K562 (cell line): ENCODE measurements around the gene CCL27. TPM values are rescaled to one million over a fixed set of nuclear protein-coding genes. Genes with fewer than 3 reads are reported as not detected.

Experiments used
- CHCHD3 ChIP-seq: fragments of 250-450 bp; sonication (Bioruptor Pico); IDR thresholded peaks from 2 replicates; pipeline ENCODE4 v2.1.2; 2022; ENCODE audit warnings: mild to moderate bottlenecking
- NFYB ChIP-seq: IDR thresholded peaks from 2 replicates; pipeline ENCODE4 v1.6.1; 2011; ENCODE audit warnings: mild to moderate bottlenecking, moderate library complexity; ENCODE audit not compliant: insufficient read length; ENCODE audit errors: extremely low read depth
- NR1H2 ChIP-seq: sonication (generic); formaldehyde crosslinking; IDR thresholded peaks from 2 replicates; pipeline ENCODE4 v1.4.0; 2020; ENCODE audit warnings: mild to moderate bottlenecking, missing genetic modification reagents
- NR2F6 ChIP-seq: fragments of 450-650 bp; formaldehyde crosslinking; IDR thresholded peaks from 2 replicates; pipeline ENCODE4 v1.4.0; 2020; ENCODE audit warnings: mild to moderate bottlenecking
- RBBP5 ChIP-seq: fragments of 200-600 bp; sonication (generic); IDR thresholded peaks from 2 replicates; pipeline ENCODE4 v1.6.1; 2012; ENCODE audit warnings: borderline replicate concordance, mild to moderate bottlenecking, low read length, control low read depth, inconsistent platforms; ENCODE audit not compliant: insufficient read depth, poor library complexity, severe bottlenecking
- RFX1 ChIP-seq: fragments of 450-650 bp; IDR thresholded peaks from 2 replicates; pipeline ENCODE4 v1.6.1; 2016; ENCODE audit warnings: mild to moderate bottlenecking, moderate library complexity
- SRSF1 ChIP-seq: fragments of 200-400 bp; formaldehyde crosslinking; IDR thresholded peaks from 2 replicates; pipeline ENCODE4 v1.6.1; 2017; ENCODE audit warnings: mild to moderate bottlenecking, low read depth, low read length, moderate library complexity
- TEAD1 ChIP-seq, 2 experiments: fragments of 450-650 bp in 1 of 2; sonication (generic) in 1 of 2; formaldehyde crosslinking; IDR thresholded peaks; 2 replicates each; pipeline versions ENCODE4 v1.4.0 to v1.8.0; 2020 to 2022; ENCODE audit warnings: mild to moderate bottlenecking in 2 of 2, missing genetic modification reagents in 1 of 2
- THAP7 ChIP-seq: fragments of 250-450 bp; sonication (Bioruptor Pico); IDR thresholded peaks from 2 replicates; pipeline ENCODE4 v1.5.0; 2021
- TOE1 ChIP-seq, 2 experiments: fragments of 450-650 bp in 1 of 2; sonication (generic) in 1 of 2; formaldehyde crosslinking in 1 of 2; IDR thresholded peaks; 2 replicates each; pipeline versions ENCODE4 v1.7.1 to v1.8.0; 2016 to 2022; ENCODE audit warnings: borderline replicate concordance in 2 of 2, mild to moderate bottlenecking in 2 of 2, antibody characterized with exemption in 1 of 2, inconsistent platforms in 1 of 2, low read depth in 1 of 2, missing genetic modification reagents in 1 of 2, moderate library complexity in 1 of 2
- TSHZ1 ChIP-seq: fragments of 250-450 bp; sonication (Bioruptor Pico); IDR thresholded peaks from 2 replicates; pipeline ENCODE4 v1.4.0; 2020; ENCODE audit warnings: mild to moderate bottlenecking, moderate library complexity
- UBTF ChIP-seq, 2 experiments: IDR thresholded peaks; 2 replicates each; pipeline ENCODE4 v1.6.1; 2012; ENCODE audit warnings: improper control_type of control experiment in 2 of 2, low read depth in 2 of 2, low read length in 2 of 2, borderline replicate concordance in 1 of 2
- ZC3H4 ChIP-seq: sonication (generic); formaldehyde crosslinking; IDR thresholded peaks from 2 replicates; pipeline ENCODE4 v1.9.0; 2021; ENCODE audit warnings: missing genetic modification reagents, borderline replicate concordance
- ZNF282 ChIP-seq: sonication (generic); formaldehyde crosslinking; IDR thresholded peaks from 2 replicates; pipeline ENCODE4 v1.8.1; 2023; ENCODE audit warnings: missing genetic modification reagents
- ZNF584 ChIP-seq: fragments of 200-800 bp; sonication (Bioruptor generic); IDR thresholded peaks from 2 replicates; pipeline ENCODE4 v1.6.1; 2016; ENCODE audit warnings: low read depth, mild to moderate bottlenecking, missing genetic modification characterization, missing compliant biosample characterization
- ZNF764 ChIP-seq: fragments of 250-450 bp; sonication (Bioruptor Pico); IDR thresholded peaks from 2 replicates; pipeline ENCODE4 v1.4.0; 2020; ENCODE audit warnings: low read depth, mild to moderate bottlenecking, moderate library complexity
- polyA plus RNA-seq, 8 experiments: library from polyadenylated mRNA; depleted of rRNA in 4 of 8; stranded (reverse) in 5 of 8; unstranded in 3 of 8; fragments of >200 nt; fragmentation: Nextera tagmentation in 2 of 8; fragmentation: Illumina TruSeq in 1 of 8; extraction: Ambion mirVana in 2 of 8; extraction: Trizol in 1 of 8; gene quantifications; 2 replicates each; pipeline versions ENCODE4 v1.2.1 to v1.2.3, GENCODE V29; 2011 to 2014; ENCODE audit warnings: inconsistent platforms in 1 of 8, missing spikeins in 1 of 8
- total RNA-seq, 7 experiments: library from RNA; depleted of rRNA in 6 of 7; stranded (reverse); fragments of >200 nt in 6 of 7; fragmentation: Illumina TruSeq in 2 of 7; extraction: Trizol in 2 of 7; gene quantifications; 2 replicates each; pipeline versions ENCODE4 v1.2.1 to v1.2.3, GENCODE V29; 2011 to 2021; ENCODE audit warnings: low replicate concordance in 1 of 7

CCL27 gene
- total and polyA plus RNA-seq, 9 of the 15 experiments (the other 6 are each of a cell fraction or from before 2014, with no cell fraction given) = 0.10 to 0.53 (median 0.27) TPM; not detected in 5

- TF ChIP-seq TSHZ1 = no peak
- no peak for TF ChIP-seq SRSF1
- TF ChIP-seq ZNF764 (CRISPR knock-in tag) = no peak
- TF ChIP-seq ZNF282 = no peak
- no peak for TF ChIP-seq NFYB
- TF ChIP-seq TOE1 (IDR thresholded peaks at IDR 0.05; ENCODE audit: borderline replicate concordance) = no peak
- no peak for TF ChIP-seq TOE1 (CRISPR knock-in tag; IDR thresholded peaks at IDR 0.05; ENCODE audit: borderline replicate concordance, low read depth)
- no peak for TF ChIP-seq ZC3H4 (CRISPR knock-in tag)
- TF ChIP-seq NR2F6 (CRISPR knock-in tag) = no peak
- no peak for TF ChIP-seq NR1H2 (CRISPR knock-in tag)
- TF ChIP-seq THAP7 (CRISPR knock-in tag) = no peak
- TF ChIP-seq CHCHD3 (CRISPR knock-in tag) = no peak
- no peak for TF ChIP-seq ZNF584
- no peak for TF ChIP-seq RBBP5
- TF ChIP-seq RFX1 = no peak
- TF ChIP-seq UBTF (IDR thresholded peaks at IDR 0.05; ENCODE audit: borderline replicate concordance in 1 of 2, low read depth in 2 of 2, low read length in 2 of 2) = no peak
- TF ChIP-seq TEAD1 (CRISPR knock-in tag; IDR thresholded peaks at IDR 0.05) = no peak
Observed at GRCh38 chr9:34701769-34702736, 39.6 kb upstream of the CCL27 start (continued).
